Measurements from ENCODE around the gene ZNF175. TPM values are rescaled to one million over a fixed set of nuclear protein-coding genes. Genes with fewer than 3 reads are reported as not detected.
A peak's percentile ranks its signal among the peaks of the same experiment; 100 is the strongest.

ZNF175 gene
- polyA plus RNA-seq, 1 of the 3 experiments (the other 2 are of a cell fraction), result 3.1 TPM

GRCh38 chr19:51572410-51572809, 1.3 kb downstream of the ZNF175 start (continued):
- TF ChIP-seq GABPA (IDR thresholded peaks at IDR 0.05; ENCODE audit: low read depth) (no peak), TEAD4 (IDR thresholded peaks at IDR 0.05; ENCODE audit: borderline replicate concordance, insufficient read depth) (no peak), REST (IDR thresholded peaks at IDR 0.05; ENCODE audit: low read depth, low read length) (no peak), TCF12 (IDR thresholded peaks at IDR 0.05) (no peak)

GRCh38 chr19:51572908-51573307, 1.8 kb downstream of the ZNF175 start:
- peaks cover 58% of the 10 kb centered on the region for H3K79me2 ChIP-seq (ENCODE audit: insufficient read depth)
- H3K4me3 ChIP-seq (ENCODE audit: low read depth in 2 of 2, low read length in 1 of 2), result 0 out of 4 replicates have a peak overlapping the region, but pooled peaks of 1 of the 2 experiments have one; percentile 24
- H3K36me3 ChIP-seq (replicated peaks in 1 of 2; ENCODE audit: control insufficient read depth in 1 of 2, insufficient read depth in 2 of 2, low read length in 1 of 2), result peaks cover 33 to 36% of the 10 kb centered on the region in 2 experiments
- no peak overlapping the region for H2AFZ ChIP-seq (ENCODE audit: low read depth)
- peak overlapping the region in 1 of 2 experiments; percentile 62; a peak in 2 of 4 replicates for H3K27ac ChIP-seq (ENCODE audit: low read depth in 2 of 2, low read length in 1 of 2)
- H3K4me2 ChIP-seq, result peak overlapping the region; percentile 88
- no peaks in the 10 kb centered on the region for H3K27me3 ChIP-seq (ENCODE audit: insufficient read depth)
- ChIA-PET POLR2A (no interaction called here), CTCF (no interaction called here)
- no peaks in the 10 kb centered on the region for H3K9me2 ChIP-seq
- peaks cover 18% of the 10 kb centered on the region for H3F3A ChIP-seq (replicated peaks; ENCODE audit: insufficient read depth)
- H3K4me1 ChIP-seq (ENCODE audit: control insufficient read depth in 1 of 2, insufficient read depth in 2 of 2, low read depth in 1 of 2, low read length in 1 of 2), result peaks cover 0 to 13% of the 10 kb centered on the region in 2 experiments; a peak in 2 of 4 replicates
- peak overlapping the region; percentile 72; the same call in 1 of the 2 replicates for H3K9ac ChIP-seq
- H3K9me3 ChIP-seq, result no peaks in the 10 kb centered on the region; the same call in 1 of the 2 replicates
- 83% methylated on average over 4 of the region's 4 CpGs for WGBS (ENCODE audit: low lambda C conversion rate)
- no peak for TF ChIP-seq EZH2phosphoT487 (IDR thresholded peaks at IDR 0.05; ENCODE audit: borderline replicate concordance, low read depth)
- TF ChIP-seq TEAD4 (IDR thresholded peaks at IDR 0.05; ENCODE audit: borderline replicate concordance, insufficient read depth), result no peak
- peak; percentile 33; the same call in 1 of the 2 replicates for TF ChIP-seq RXRA (IDR thresholded peaks at IDR 0.05; ENCODE audit: borderline replicate concordance, low read depth)
- TF ChIP-seq FOSL2 (IDR thresholded peaks at IDR 0.05; ENCODE audit: borderline replicate concordance, low read depth), result peak; percentile 52; the same call in 1 of the 2 replicates
- 0 out of 2 replicates have a peak, but pooled peaks have one; percentile 9 for TF ChIP-seq TCF12 (IDR thresholded peaks at IDR 0.05)
- no peak for TF ChIP-seq CHD2 (IDR thresholded peaks at IDR 0.05; ENCODE audit: low read length, partially characterized antibody)
- no peak for TF ChIP-seq PBX3 (IDR thresholded peaks at IDR 0.05)
- peak; percentile 31; the same call in 1 of the 2 replicates for TF ChIP-seq JUND (IDR thresholded peaks at IDR 0.05)
- no peaks in the 10 kb centered on the region for H4K20me1 ChIP-seq (ENCODE audit: insufficient read depth)
- DNase-seq, result no peak

Measured in SK-N-SH (cell line).